GM12874 (cell line): Measurements from ENCODE around the gene SLC39A5.

Source experiments
- CTCF ChIP-seq: IDR thresholded peaks from 2 replicates; pipeline ENCODE4 v1.5.1; 2011; ENCODE audit warnings: low read depth, mild to moderate bottlenecking, control low read depth, low read length, moderate library complexity; ENCODE audit not compliant: insufficient read depth

The SLC39A5 gene

GRCh38 chr12:56205445-56205844, 24.4 kb upstream of the SLC39A5 start:
- 0 out of 2 replicates have a peak, but pooled peaks have one; percentile 15 for TF ChIP-seq CTCF

GRCh38 chr12:56206452-56207166, 23.2 kb upstream of the SLC39A5 start:
- TF ChIP-seq CTCF: peak; percentile 61

GRCh38 chr12:56208006-56208405, 21.8 kb upstream of the SLC39A5 start:
- TF ChIP-seq CTCF: no peak

GRCh38 chr12:56212361-56212760, 17.5 kb upstream of the SLC39A5 start:
- TF ChIP-seq CTCF: no peak

- no peak for TF ChIP-seq CTCF
Observed at GRCh38 chr12:56213878-56214277, 16.0 kb upstream of the SLC39A5 start.

GRCh38 chr12:56216461-56216860, 13.4 kb upstream of the SLC39A5 start:
- TF ChIP-seq CTCF: no peak

GRCh38 chr12:56219840-56220239, 10.0 kb upstream of the SLC39A5 start:
- TF ChIP-seq CTCF: no peak
